Measurements from ENCODE around the gene KIF5C.

Gene KIF5C

GRCh38 chr2:148926981-148927401 lies 52.0 kb downstream of the KIF5C start:
- DNase-seq = no peak

GRCh38 chr2:148928395-148928794 lies 53.4 kb downstream of the KIF5C start:
- DNase-seq = no peak

- no peak for DNase-seq
These were observed 55.2 kb downstream of the KIF5C start for GRCh38 chr2:148930046-148930775.

- no peak for DNase-seq
These were observed 57.5 kb downstream of the KIF5C start for GRCh38 chr2:148932536-148932935.

- no peak for DNase-seq
These were observed 58.4 kb downstream of the KIF5C start for GRCh38 chr2:148933456-148933855.

- no peak for DNase-seq
These were observed 60.8 kb downstream of the KIF5C start for GRCh38 chr2:148935791-148936190.

- DNase-seq = no peak
These were observed 61.9 kb downstream of the KIF5C start for GRCh38 chr2:148936857-148937450.

- DNase-seq = no peak
These were observed 64.2 kb downstream of the KIF5C start for GRCh38 chr2:148939271-148939670.

GRCh38 chr2:148943097-148943496 lies 68.1 kb downstream of the KIF5C start:
- DNase-seq = no peak

GRCh38 chr2:148944536-148944935 lies 69.5 kb downstream of the KIF5C start:
- no peak for DNase-seq

- no peak for DNase-seq
These were observed 72.3 kb downstream of the KIF5C start for GRCh38 chr2:148947299-148947698.

- no peak for DNase-seq
These were observed 73.8 kb downstream of the KIF5C start for GRCh38 chr2:148948868-148949267.

- DNase-seq = no peak
These were observed 74.3 kb downstream of the KIF5C start for GRCh38 chr2:148949348-148949747.

GRCh38 chr2:148952621-148953020 lies 77.6 kb downstream of the KIF5C start:
- no peak for DNase-seq

GRCh38 chr2:148953426-148953825 lies 78.4 kb downstream of the KIF5C start:
- DNase-seq = no peak

- no peak for DNase-seq
These were observed 79.5 kb downstream of the KIF5C start for GRCh38 chr2:148954536-148954935.

GRCh38 chr2:148955798-148956197 lies 80.8 kb downstream of the KIF5C start:
- no peak for DNase-seq

GRCh38 chr2:148957023-148957422 lies 82.0 kb downstream of the KIF5C start:
- no peak for DNase-seq

GRCh38 chr2:148959745-148960144 lies 84.7 kb downstream of the KIF5C start:
- DNase-seq = no peak

GRCh38 chr2:148960483-148960882 lies 85.5 kb downstream of the KIF5C start:
- DNase-seq = no peak

GRCh38 chr2:148963461-148963860 lies 88.4 kb downstream of the KIF5C start:
- DNase-seq = no peak

GRCh38 chr2:148965623-148966437 lies 90.8 kb downstream of the KIF5C start:
- DNase-seq = no peak

- DNase-seq = no peak
These were observed 91.4 kb downstream of the KIF5C start for GRCh38 chr2:148966438-148966758.

GRCh38 chr2:148967056-148967455 lies 92.0 kb downstream of the KIF5C start:
- DNase-seq = no peak
